A549 treated with CORT108297 at 1 μM for 4 hours (cell line): Measurements from ENCODE around the gene ABHD18. TPM values are rescaled to one million over a fixed set of nuclear protein-coding genes. Genes with fewer than 3 reads are reported as not detected.

Source experiments
- total RNA-seq: library from RNA; stranded (reverse); fragments of 200-300 nt; extraction: Qiagen RNA extraction; gene quantifications from 5 replicates; pipeline ENCODE4 v1.2.3, GENCODE V29; 2022

ABHD18 gene
- 3.0 to 3.8 TPM (median 3.5 TPM) in 5 replicates for total RNA-seq

GRCh38 chr4:127965062-127965802, at the start of gene ABHD18, which contains the start of gene MFSD8:
Gene ABHD18 (plus strand): TSS chr4:127965406. CDS start chr4:127982956, 17,550 bp downstream.
Gene MFSD8 (minus strand): TSS chr4:127965173. CDS start chr4:127965133, 40 bp downstream.

DNA sequence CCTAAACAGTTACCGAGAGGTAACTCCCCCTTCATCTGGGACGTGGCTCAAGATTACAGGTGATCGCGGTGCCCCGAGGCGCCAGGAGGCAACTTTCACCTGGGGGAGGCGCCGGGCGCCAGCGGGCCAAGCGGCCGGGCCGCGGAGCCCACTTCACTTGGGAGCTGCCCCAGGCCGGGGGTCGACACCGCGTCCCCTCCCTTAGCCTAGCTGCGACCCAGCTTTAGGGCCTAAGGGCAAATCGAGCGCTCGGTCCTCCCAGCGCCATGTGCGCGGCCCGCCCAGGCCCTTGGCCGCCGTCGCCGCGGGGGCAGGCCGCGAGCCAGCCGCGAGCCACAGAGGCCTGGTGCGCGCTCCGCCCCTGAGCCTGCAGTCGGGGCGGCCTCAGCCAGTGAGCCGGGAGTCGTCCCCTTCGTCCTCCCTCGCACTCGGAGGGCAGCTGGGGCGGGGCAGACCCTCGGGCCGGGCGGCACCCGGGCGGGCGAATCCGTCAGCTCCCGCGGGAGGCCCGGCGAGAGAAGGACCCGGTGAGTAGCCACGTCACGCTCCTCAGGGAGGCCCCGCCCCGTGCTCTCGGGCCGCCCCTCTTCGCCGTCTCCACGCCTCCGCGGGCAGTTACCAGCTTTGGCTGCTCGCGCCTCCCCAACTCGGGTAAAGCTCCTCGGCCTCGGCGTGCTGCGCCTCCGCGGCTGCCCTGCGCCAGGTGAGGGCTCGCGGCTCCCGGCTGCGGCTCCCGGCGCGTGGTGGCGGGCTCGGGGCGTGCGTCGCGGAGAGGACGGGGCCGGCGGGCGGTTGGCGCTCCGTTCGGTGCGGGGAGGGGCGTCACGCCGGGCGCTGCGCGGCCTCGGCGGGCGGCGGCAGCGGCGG, 95.7 kb downstream of the ABHD18 start, which contains the start of gene LARP1B:
TSS of gene LARP1B (plus strand) at position 614 of the 867 bp plus-strand sequence. CDS start 13,640 bp downstream, outside the sequence.

Other genes starting within 250 kb of the ABHD18 start
- gene SLC25A31, start 235.0 kb upstream of the ABHD18 start, total RNA-seq: not detected in 5 replicates
- gene HSPA4L, start 183.1 kb upstream of the ABHD18 start, total RNA-seq: 7.8 to 11.4 TPM (median 8.5 TPM) in 5 replicates
- 13.8 to 15.7 TPM (median 14.8 TPM) in 5 replicates for gene PLK4, start 84.5 kb upstream of the ABHD18 start, total RNA-seq
- gene MFSD8, start 233 bp upstream of the ABHD18 start, total RNA-seq: 11.2 to 17.3 TPM (median 11.7 TPM) in 5 replicates
- 10.8 to 17.8 TPM (median 11.7 TPM) in 5 replicates for gene LARP1B, start 95.9 kb downstream of the ABHD18 start, total RNA-seq